GM12801 (cell line): ENCODE results near the gene NCL.

Source experiments
- TF ChIP-seq, protein P1 (sequence below): IDR thresholded peaks from one replicate; pipeline ENCODE4 v1.5.1; 2011; ENCODE audit warnings: control low read depth; ENCODE audit not compliant: insufficient read length; ENCODE audit errors: extremely low read depth

The NCL gene

DNA sequence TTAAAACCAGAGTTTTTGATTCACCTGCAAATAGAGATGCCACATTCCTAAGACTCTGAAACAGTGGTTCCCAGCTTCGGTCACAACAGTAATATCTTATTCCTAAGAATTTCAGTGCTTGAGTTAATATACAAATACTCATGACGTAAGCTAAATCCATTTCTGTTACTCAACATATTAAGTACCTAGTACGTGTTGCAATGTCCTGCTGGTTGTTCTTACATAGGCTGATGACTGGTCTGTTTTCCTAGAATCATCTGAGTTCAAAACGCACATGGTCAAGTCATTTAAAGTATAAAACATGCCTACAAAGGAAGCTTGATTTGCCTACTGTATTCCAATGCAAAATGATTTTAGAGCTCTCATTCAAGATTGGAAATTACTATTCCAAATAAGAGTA is 7.2 kb downstream of the NCL start:
- TF ChIP-seq, protein P1, sequence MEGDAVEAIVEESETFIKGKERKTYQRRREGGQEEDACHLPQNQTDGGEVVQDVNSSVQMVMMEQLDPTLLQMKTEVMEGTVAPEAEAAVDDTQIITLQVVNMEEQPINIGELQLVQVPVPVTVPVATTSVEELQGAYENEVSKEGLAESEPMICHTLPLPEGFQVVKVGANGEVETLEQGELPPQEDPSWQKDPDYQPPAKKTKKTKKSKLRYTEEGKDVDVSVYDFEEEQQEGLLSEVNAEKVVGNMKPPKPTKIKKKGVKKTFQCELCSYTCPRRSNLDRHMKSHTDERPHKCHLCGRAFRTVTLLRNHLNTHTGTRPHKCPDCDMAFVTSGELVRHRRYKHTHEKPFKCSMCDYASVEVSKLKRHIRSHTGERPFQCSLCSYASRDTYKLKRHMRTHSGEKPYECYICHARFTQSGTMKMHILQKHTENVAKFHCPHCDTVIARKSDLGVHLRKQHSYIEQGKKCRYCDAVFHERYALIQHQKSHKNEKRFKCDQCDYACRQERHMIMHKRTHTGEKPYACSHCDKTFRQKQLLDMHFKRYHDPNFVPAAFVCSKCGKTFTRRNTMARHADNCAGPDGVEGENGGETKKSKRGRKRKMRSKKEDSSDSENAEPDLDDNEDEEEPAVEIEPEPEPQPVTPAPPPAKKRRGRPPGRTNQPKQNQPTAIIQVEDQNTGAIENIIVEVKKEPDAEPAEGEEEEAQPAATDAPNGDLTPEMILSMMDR: no peak

DNA sequence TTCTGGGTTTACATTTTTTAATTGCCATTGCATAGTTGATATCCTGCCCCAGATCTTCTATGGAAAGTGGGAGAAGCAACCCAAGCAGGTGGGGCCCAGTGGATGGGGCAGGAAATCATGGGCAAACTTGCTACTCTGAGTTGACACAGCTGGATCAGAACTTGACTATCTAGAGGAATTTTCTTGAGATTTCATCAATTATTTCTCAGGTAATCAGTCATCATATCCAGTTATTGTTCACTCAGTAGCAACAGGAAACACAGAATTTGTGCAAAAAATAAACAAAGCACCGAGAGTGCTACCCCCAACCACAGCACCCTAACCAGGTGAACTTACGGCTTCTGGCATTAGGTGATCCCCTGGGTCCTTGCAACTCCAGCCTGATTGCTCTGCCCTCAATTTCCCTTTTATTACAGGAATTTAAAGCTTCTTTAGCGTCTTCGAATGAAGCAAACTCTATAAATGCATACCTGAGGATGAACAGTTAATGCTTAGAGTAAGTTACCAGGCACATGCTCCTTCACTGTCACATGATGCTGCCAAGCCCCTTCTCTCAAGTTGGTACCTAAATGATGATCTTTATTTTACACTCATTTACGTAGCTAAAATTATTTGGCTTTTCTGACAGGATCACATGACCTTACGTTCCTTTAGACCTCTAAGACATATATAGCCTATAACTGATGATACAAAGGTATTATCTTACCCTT is 7.8 kb downstream of the NCL start:
- TF ChIP-seq, protein P1: no peak

GRCh38 chr2:231455890-231456289 is 8.4 kb downstream of the NCL start:
- TF ChIP-seq, protein P1: no peak

- TF ChIP-seq, protein P1: no peak
These were observed 9.1 kb downstream of the NCL start for GRCh38 chr2:231455222-231455621.

DNA sequence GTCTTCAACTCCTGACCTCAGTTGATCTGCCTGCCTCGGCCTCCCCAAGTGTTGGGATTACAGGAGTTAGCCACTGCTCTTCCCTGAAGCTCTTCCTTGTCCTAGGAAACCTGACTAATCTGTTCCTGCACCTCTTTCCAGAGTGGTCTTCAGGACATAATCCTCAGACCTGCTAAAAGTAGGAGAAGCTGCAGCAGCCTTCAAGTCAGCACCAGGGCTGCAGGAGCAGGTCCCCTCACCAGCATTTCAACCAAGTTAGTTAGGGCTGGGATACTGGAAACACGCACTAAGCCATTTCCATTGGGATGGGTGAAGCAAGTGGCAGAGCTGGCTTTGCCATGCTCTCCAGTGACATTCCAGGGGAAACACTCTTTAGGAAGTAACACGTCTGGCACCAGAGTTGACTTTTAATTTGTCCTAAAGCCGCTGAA is 9.9 kb downstream of the NCL start:
- TF ChIP-seq, protein P1: no peak

GRCh38 chr2:231452799-231453508 is 11.3 kb downstream of the NCL start:
- TF ChIP-seq, protein P1: no peak

- TF ChIP-seq, protein P1: no peak
These were observed 13.7 kb downstream of the NCL start for GRCh38 chr2:231450548-231450989.
